Prostate gland (tissue), 2 donors: ENCODE data around the gene BATF2.

Experiments
- POLR2A ChIP-seq: fragments of 450-650 bp; IDR thresholded peaks from one replicate; pipeline ENCODE4 v1.6.1; 2016; ENCODE audit warnings: antibody characterized with exemption, mild to moderate bottlenecking
- POLR2AphosphoS5 ChIP-seq: sonication (generic); formaldehyde crosslinking; IDR thresholded peaks from one replicate; pipeline ENCODE4 v1.6.1; 2017; ENCODE audit warnings: antibody characterized with exemption
- TF ChIP-seq, protein P1 (sequence below), 4 experiments: fragments of 200-600 bp in 2 of 4; fragments of 450-650 bp in 2 of 4; sonication (generic) in 2 of 4; IDR thresholded peaks; 1 replicate in 3 of 4; 2 replicates in 1 of 4; pipeline ENCODE4 v1.5.1; 2016 to 2019; ENCODE audit warnings: antibody characterized with exemption in 4 of 4, mild to moderate bottlenecking in 2 of 4, moderate library complexity in 2 of 4

DNA sequence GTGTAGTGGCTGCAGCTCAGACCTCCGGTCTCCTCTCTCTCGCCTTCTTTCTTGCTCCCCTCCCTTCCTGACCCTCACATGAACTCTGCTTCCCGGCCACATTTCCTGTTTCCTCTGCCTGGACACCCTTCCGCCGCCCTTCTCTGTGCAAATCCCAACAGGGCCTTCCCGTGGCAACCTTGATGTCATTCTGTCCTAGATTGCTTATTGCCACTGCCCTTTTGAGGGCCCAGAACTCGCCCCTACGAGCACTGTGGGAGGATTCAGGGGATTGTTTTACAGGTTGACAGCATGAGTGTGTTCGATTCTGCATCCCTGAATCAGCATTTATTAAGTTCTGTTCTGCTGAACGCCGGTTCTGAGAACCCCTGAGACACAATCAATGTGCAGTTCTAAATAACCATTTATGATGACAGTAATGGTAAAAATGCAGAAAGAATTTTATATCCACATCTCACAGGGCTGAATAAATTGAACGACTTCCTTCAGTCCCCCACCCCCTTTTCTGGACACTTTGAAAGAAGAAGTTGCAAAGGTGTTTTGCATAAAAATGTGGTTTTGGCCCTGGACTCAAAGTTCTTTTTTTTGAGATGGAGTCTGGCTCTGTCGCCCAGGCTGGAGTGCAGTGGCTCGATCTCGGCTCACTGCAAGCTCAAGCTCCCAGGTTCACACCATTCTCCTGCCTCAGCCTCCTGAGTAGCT, 6.4 kb downstream of the BATF2 start:
- TF ChIP-seq POLR2AphosphoS5 (no peak), POLR2A (no peak)
- TF ChIP-seq, protein P1, sequence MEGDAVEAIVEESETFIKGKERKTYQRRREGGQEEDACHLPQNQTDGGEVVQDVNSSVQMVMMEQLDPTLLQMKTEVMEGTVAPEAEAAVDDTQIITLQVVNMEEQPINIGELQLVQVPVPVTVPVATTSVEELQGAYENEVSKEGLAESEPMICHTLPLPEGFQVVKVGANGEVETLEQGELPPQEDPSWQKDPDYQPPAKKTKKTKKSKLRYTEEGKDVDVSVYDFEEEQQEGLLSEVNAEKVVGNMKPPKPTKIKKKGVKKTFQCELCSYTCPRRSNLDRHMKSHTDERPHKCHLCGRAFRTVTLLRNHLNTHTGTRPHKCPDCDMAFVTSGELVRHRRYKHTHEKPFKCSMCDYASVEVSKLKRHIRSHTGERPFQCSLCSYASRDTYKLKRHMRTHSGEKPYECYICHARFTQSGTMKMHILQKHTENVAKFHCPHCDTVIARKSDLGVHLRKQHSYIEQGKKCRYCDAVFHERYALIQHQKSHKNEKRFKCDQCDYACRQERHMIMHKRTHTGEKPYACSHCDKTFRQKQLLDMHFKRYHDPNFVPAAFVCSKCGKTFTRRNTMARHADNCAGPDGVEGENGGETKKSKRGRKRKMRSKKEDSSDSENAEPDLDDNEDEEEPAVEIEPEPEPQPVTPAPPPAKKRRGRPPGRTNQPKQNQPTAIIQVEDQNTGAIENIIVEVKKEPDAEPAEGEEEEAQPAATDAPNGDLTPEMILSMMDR (IDR thresholded peaks at IDR 0.05), result no peak
